ENCODE results near the gene MYO7B.

Gene MYO7B

DNA sequence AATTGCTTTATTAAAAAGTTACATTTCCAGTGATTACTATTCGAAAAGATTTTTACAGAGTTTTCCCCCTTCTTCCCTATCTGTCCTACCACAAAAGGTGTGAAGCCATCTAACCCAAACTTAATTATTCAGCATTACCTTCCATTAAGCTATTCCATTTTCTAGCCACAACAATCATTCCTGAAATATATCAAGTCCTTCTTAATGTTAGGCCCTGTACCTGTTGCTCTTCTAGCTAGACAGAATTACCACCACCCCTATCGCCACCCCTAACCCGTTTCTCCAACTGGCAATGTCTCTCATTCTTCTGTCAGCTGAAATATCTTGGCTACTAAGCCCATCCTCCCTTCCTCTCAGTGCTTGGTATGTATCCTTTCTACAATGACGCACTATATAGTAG, 23.1 kb upstream of the MYO7B start (continued):
- TF ChIP-seq, protein P1, sequence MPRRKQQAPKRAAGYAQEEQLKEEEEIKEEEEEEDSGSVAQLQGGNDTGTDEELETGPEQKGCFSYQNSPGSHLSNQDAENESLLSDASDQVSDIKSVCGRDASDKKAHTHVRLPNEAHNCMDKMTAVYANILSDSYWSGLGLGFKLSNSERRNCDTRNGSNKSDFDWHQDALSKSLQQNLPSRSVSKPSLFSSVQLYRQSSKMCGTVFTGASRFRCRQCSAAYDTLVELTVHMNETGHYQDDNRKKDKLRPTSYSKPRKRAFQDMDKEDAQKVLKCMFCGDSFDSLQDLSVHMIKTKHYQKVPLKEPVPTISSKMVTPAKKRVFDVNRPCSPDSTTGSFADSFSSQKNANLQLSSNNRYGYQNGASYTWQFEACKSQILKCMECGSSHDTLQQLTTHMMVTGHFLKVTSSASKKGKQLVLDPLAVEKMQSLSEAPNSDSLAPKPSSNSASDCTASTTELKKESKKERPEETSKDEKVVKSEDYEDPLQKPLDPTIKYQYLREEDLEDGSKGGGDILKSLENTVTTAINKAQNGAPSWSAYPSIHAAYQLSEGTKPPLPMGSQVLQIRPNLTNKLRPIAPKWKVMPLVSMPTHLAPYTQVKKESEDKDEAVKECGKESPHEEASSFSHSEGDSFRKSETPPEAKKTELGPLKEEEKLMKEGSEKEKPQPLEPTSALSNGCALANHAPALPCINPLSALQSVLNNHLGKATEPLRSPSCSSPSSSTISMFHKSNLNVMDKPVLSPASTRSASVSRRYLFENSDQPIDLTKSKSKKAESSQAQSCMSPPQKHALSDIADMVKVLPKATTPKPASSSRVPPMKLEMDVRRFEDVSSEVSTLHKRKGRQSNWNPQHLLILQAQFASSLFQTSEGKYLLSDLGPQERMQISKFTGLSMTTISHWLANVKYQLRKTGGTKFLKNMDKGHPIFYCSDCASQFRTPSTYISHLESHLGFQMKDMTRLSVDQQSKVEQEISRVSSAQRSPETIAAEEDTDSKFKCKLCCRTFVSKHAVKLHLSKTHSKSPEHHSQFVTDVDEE (CRISPR knock-in tag; IDR thresholded peaks at IDR 0.05) = no peak
- no peak for TF ChIP-seq RARB (CRISPR knock-in tag; IDR thresholded peaks at IDR 0.05)
- no peak for TF ChIP-seq PPARA (CRISPR knock-in tag; IDR thresholded peaks at IDR 0.05; ENCODE audit: borderline replicate concordance)
- TF ChIP-seq ZFP30 (CRISPR knock-in tag; IDR thresholded peaks at IDR 0.05) = no peak
- no peak for TF ChIP-seq ZNF8 (CRISPR knock-in tag; IDR thresholded peaks at IDR 0.05)
- no peak for TF ChIP-seq ZC3H10 (CRISPR knock-in tag; IDR thresholded peaks at IDR 0.05)

- TF ChIP-seq, protein P2, sequence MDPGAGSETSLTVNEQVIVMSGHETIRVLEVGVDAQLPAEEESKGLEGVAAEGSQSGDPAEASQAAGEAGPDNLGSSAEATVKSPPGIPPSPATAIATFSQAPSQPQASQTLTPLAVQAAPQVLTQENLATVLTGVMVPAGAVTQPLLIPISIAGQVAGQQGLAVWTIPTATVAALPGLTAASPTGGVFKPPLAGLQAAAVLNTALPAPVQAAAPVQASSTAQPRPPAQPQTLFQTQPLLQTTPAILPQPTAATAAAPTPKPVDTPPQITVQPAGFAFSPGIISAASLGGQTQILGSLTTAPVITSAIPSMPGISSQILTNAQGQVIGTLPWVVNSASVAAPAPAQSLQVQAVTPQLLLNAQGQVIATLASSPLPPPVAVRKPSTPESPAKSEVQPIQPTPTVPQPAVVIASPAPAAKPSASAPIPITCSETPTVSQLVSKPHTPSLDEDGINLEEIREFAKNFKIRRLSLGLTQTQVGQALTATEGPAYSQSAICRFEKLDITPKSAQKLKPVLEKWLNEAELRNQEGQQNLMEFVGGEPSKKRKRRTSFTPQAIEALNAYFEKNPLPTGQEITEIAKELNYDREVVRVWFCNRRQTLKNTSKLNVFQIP (CRISPR knock-in tag; IDR thresholded peaks at IDR 0.05; ENCODE audit: borderline replicate concordance, low read depth) = no peak
- no peak for TF ChIP-seq BACH2 (CRISPR knock-in tag; IDR thresholded peaks at IDR 0.05; ENCODE audit: borderline replicate concordance)
- no peak for TF ChIP-seq ZNF70 (CRISPR knock-in tag; IDR thresholded peaks at IDR 0.05)
- no peak for TF ChIP-seq ZFP30 (CRISPR knock-in tag; IDR thresholded peaks at IDR 0.05)
- no peak for TF ChIP-seq SNAI2 (CRISPR knock-in tag; IDR thresholded peaks at IDR 0.05)
- no peak for TF ChIP-seq ARNTL (CRISPR knock-in tag; IDR thresholded peaks at IDR 0.05; ENCODE audit: borderline replicate concordance, low read depth)
- no peak for TF ChIP-seq TCF4 (CRISPR knock-in tag; IDR thresholded peaks at IDR 0.05; ENCODE audit: borderline replicate concordance)
- TF ChIP-seq PATZ1 (CRISPR knock-in tag; IDR thresholded peaks at IDR 0.05; ENCODE audit: borderline replicate concordance) = no peak
- TF ChIP-seq ZFP3 (CRISPR knock-in tag; IDR thresholded peaks at IDR 0.05) = no peak
- no peak for TF ChIP-seq CSDC2 (CRISPR knock-in tag; IDR thresholded peaks at IDR 0.05)
- TF ChIP-seq CSRNP3 (CRISPR knock-in tag; IDR thresholded peaks at IDR 0.05) = no peak
- TF ChIP-seq RARB (CRISPR knock-in tag; IDR thresholded peaks at IDR 0.05) = no peak
- no peak for TF ChIP-seq PPARA (CRISPR knock-in tag; IDR thresholded peaks at IDR 0.05; ENCODE audit: borderline replicate concordance)
- TF ChIP-seq ZC3H10 (CRISPR knock-in tag; IDR thresholded peaks at IDR 0.05) = no peak
- no peak for ATAC-seq
Observed at GRCh38 chr2:127514076-127514475, 21.4 kb upstream of the MYO7B start.

DNA sequence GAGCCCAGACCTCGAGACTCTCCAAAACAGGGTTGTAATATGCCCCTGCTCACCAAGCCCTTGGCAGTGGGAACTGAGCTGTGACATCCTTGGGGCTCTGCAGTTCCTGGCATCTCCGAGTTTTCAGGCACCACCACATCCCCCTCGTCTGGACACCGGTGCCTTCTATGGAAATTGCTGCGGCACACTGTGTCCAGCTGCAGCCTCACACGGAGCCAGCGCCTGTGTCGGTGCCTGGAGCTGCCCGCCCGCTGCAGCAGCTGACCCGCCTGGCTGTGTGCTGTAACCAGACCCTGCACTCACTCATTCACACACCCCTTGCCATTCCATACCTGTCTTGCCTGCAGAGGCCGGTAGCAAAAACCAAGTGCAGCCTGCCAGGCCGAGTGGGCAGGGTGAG, 21.0 kb upstream of the MYO7B start:
- ATAC-seq = no peak
- TF ChIP-seq PPARA (CRISPR knock-in tag; IDR thresholded peaks at IDR 0.05; ENCODE audit: borderline replicate concordance) (no peak), ARNTL (CRISPR knock-in tag; IDR thresholded peaks at IDR 0.05; ENCODE audit: borderline replicate concordance, low read depth) (no peak), RARB (CRISPR knock-in tag; IDR thresholded peaks at IDR 0.05) (no peak), ZFP30 (CRISPR knock-in tag; IDR thresholded peaks at IDR 0.05) (no peak), ISL1 (CRISPR knock-in tag; IDR thresholded peaks at IDR 0.05) (no peak), CREB5 (CRISPR knock-in tag; IDR thresholded peaks at IDR 0.05; ENCODE audit: low read depth) (no peak), BACH2 (CRISPR knock-in tag; IDR thresholded peaks at IDR 0.05; ENCODE audit: borderline replicate concordance) (no peak), ZFP3 (CRISPR knock-in tag; IDR thresholded peaks at IDR 0.05) (no peak), TCF4 (CRISPR knock-in tag; IDR thresholded peaks at IDR 0.05; ENCODE audit: borderline replicate concordance) (no peak), GLIS3 (CRISPR knock-in tag; IDR thresholded peaks at IDR 0.05) (no peak), ZNF70 (CRISPR knock-in tag; IDR thresholded peaks at IDR 0.05) (no peak), ESRRG (CRISPR knock-in tag; IDR thresholded peaks at IDR 0.05) (no peak), ZC3H10 (CRISPR knock-in tag; IDR thresholded peaks at IDR 0.05) (no peak), CSRNP3 (CRISPR knock-in tag; IDR thresholded peaks at IDR 0.05) (no peak), ZNF565 (CRISPR knock-in tag; conservative IDR thresholded peaks at IDR 0.05; ENCODE audit: low read depth) (no peak), PATZ1 (CRISPR knock-in tag; IDR thresholded peaks at IDR 0.05; ENCODE audit: borderline replicate concordance) (no peak)
- TF ChIP-seq, protein P1 (CRISPR knock-in tag; IDR thresholded peaks at IDR 0.05) = no peak

Measured in SK-N-SH treated with all-trans-retinoic acid at 6 μM for 48 hours (cell line).